Heart right ventricle (tissue), 16 donors: ENCODE measurements around the gene PIK3R6. TPM values are rescaled to one million over a fixed set of nuclear protein-coding genes. Genes with fewer than 3 reads are reported as not detected.
"Not testable (repeated sequence)": the region's sequence is repeated elsewhere in the genome, so short reads cannot be mapped to it uniquely, and the experiment has no call there.

Experiments used
- ATAC-seq, 8 donors: fragments of 200-7000 bp; cut with Tn5 transposase; one replicate each; pipeline ENCODE4 v1.9.1; 2020; ENCODE audit warnings: mild to moderate bottlenecking in 8 of 8, moderate library complexity in 8 of 8, moderate number of reproducible peaks in 1 of 8
- DNase-seq, 2 donors: peaks; one replicate each; pipeline ENCODE4 v3.0.0-alpha.2; 2020
- H3K27ac ChIP-seq, 10 donors: fragments of 200-600 bp; sonication (generic) in 2 of 10; one replicate each; pipeline versions ENCODE4 v1.5.0 to v1.8.0; 2020 to 2022; ENCODE audit warnings: mild to moderate bottlenecking in 3 of 10
- H3K27me3 ChIP-seq, 7 donors: fragments of 200-600 bp; one replicate each; pipeline ENCODE4 v1.8.0; 2021 to 2022; ENCODE audit warnings: mild to moderate bottlenecking in 2 of 7
- H3K36me3 ChIP-seq, 9 donors: fragments of 200-600 bp; sonication (generic) in 1 of 9; one replicate each; pipeline versions ENCODE4 v1.5.0 to v1.8.0; 2020 to 2022; ENCODE audit warnings: mild to moderate bottlenecking in 2 of 9
- H3K4me1 ChIP-seq, 9 donors: fragments of 200-600 bp; sonication (generic) in 1 of 9; one replicate each; pipeline versions ENCODE4 v1.5.0 to v1.8.0; 2020 to 2022; ENCODE audit warnings: mild to moderate bottlenecking in 4 of 9
- H3K4me3 ChIP-seq, 10 donors: fragments of 200-600 bp; sonication (generic) in 2 of 10; one replicate each; pipeline versions ENCODE4 v1.5.0 to v1.8.0; 2020 to 2022; ENCODE audit warnings: mild to moderate bottlenecking in 7 of 10, moderate library complexity in 2 of 10
- H3K9me3 ChIP-seq, 11 donors: fragments of 200-600 bp in 10 of 11; sonication (generic) in 2 of 11; one replicate each; pipeline versions ENCODE4 v1.5.0 to v1.8.0; 2013 to 2022; ENCODE audit warnings: mild to moderate bottlenecking in 2 of 11, control low read depth in 1 of 11, moderate library complexity in 1 of 11
- CTCF ChIP-seq, 9 donors: fragments of 200-600 bp; sonication (generic) in 2 of 9; IDR thresholded peaks; one replicate each; pipeline versions ENCODE4 v1.5.0 to v1.8.0; 2021 to 2022; ENCODE audit warnings: antibody characterized with exemption in 9 of 9, mild to moderate bottlenecking in 5 of 9, moderate library complexity in 1 of 9
- WGBS, 2 donors: extraction: QIAGEN DNeasy Blood & Tissue Kit; methylation state at CpG; one replicate each; pipeline ENCODE4 v1.1.7; 2013; ENCODE audit warnings: inconsistent platforms in 1 of 2; 5-methylcytosine and 5-hydroxymethylcytosine counted together
- intact Hi-C, 10 donors: fragments of 100-400 bp; cut with DNase I; formaldehyde crosslinking; loops; one replicate each; pipeline versions ENCODE4 v1.11.1 to v1.14.2; 2022
- polyA plus RNA-seq, 2 donors: library from polyadenylated mRNA; stranded (reverse); fragments of 200-250 nt; gene quantifications; one replicate each; pipeline ENCODE4 v1.2.3, GENCODE V29; 2013
- total RNA-seq, 10 donors: library from RNA; stranded (reverse); fragmentation: NEBNext Ultra II Directional in 3 of 10; extraction: Animal tissue kit (Norgen Biotek cat#: 25700) in 3 of 10; gene quantifications; one replicate each; pipeline versions ENCODE4 v1.2.1 to v1.2.4, GENCODE V29; 2021 to 2023
- donor health status: Arrhythmogenic right ventricular cardiomyopathy.
- donor health status: ischemic (EF 13 %, LVEDD 7.1; RV severe dilation, severe dysfunction).
- donor health status: healthy with polysubstance abuse.
- donor health status: DM: no; HTN: yes; CAD: no.
- donor health status: DM: no; HTN: no; CAD: no.
- donor health status: ischemic (EF 25% LVEDD 6.9; RV normal size, moderate dysfunction).
- donor health status: ischemic (EF 25% LVEDD 5.7; RV mildly dilated, moderate dysfunction).
- donor health status: healthy.
- donor health status: DM: yes; HTN: yes; CAD: no.
- donor health status: Ischemic cardiomyopathy.
- donor health status: ischemic (EF 35%, LVEDD 5.7; RV mildly dilated, moderate dysfunction).
- donor health status: nonischemic (EF 11% LVEDD 7.7; RV severe dilation, severe dysfunction).
- donor health status: DM: yes; HTN: yes; CAD: no.
- donor health status: PGD.
- donor health status: ischemic (EF 29% LVEDD 5.4; RV normal size, mild dysfunction).
- donor health status: nonischemic (EF 23%, LVEDD 6.1; RV moderate dilation, normal function).

PIK3R6 gene
- total and polyA plus RNA-seq, 12 donors, result 0.32 to 3.4 (median 1.0) TPM

GRCh38 chr17:8887834-8888703, 20.6 kb upstream of the PIK3R6 start:
- H3K4me1 ChIP-seq, result peaks cover 0 to 10% (median 5%) of the 10 kb centered on the region in 9 donors
- intact Hi-C loops, result no loop called here
- ATAC-seq (peak; percentile 62 to 93 (median 80)), DNase-seq (peak; percentile 44 to 54)
- no peaks in the 10 kb centered on the region for H3K9me3 ChIP-seq
- no peak overlapping the region for H3K4me3 ChIP-seq
- peaks cover 0 to 90% (median 0%) of the 10 kb centered on the region in 9 donors for H3K36me3 ChIP-seq
- H3K27me3 ChIP-seq, result no peaks in the 10 kb centered on the region
- H3K27ac ChIP-seq, result peak overlapping the region in 2 of 10 donors; percentile 13 to 41
- peak; percentile 12 to 66 (median 52) for TF ChIP-seq CTCF (IDR thresholded peaks at IDR 0.05)
- WGBS, 2 donors, result 61% methylated on average over 39 of the region's 39 CpGs

DNA sequence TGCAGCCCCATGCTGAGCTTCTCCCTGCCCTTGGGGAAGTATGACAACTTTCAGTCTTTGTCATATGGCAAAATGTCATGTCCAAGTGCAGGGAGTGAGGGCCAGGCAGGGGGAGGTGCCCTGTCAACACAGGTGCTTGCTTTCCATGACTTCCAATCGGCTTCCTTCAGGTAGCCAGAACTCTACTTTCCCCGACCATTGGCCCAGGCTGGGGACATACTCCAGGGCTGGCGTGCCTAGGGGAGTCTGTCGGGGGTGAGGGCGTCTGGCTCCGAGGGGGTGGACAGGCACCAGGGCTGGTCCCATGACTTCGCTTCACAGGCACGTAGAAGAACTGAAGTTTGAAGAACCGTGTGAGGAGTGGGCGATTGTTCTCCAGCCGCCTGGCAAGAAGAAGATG, 19.8 kb upstream of the PIK3R6 start:
- Histone ChIP-seq H3K4me3 (no peak overlapping the region), H3K27ac (no peak overlapping the region), H3K36me3 (peaks cover 0 to 93% (median 0%) of the 10 kb centered on the region in 9 donors), H3K4me1 (peaks cover 0 to 10% (median 5%) of the 10 kb centered on the region in 9 donors), H3K27me3 (no peaks in the 10 kb centered on the region), H3K9me3 (no peaks in the 10 kb centered on the region)
- ATAC-seq, result no peak
- TF ChIP-seq CTCF (IDR thresholded peaks at IDR 0.05), result no peak
- intact Hi-C loops, result no loop called here
- no peak for DNase-seq
- WGBS, 2 donors, result 96% methylated on average over 11 of the region's 11 CpGs

- Histone ChIP-seq H3K36me3 (peaks cover 0 to 93% (median 0%) of the 10 kb centered on the region in 9 donors), H3K27ac (no peak overlapping the region), H3K27me3 (no peaks in the 10 kb centered on the region), H3K4me1 (peaks cover 0 to 10% (median 5%) of the 10 kb centered on the region in 9 donors), H3K9me3 (no peaks in the 10 kb centered on the region), H3K4me3 (no peak overlapping the region)
- TF ChIP-seq CTCF (IDR thresholded peaks at IDR 0.05), result no peak
- intact Hi-C loops, result no loop called here
- DNase-seq, result no peak
- 90 to 91% methylated on average over 23 of the region's 23 CpGs for WGBS, 2 donors
- no peak for ATAC-seq
Measured at GRCh38 chr17:8885967-8886684, 18.7 kb upstream of the PIK3R6 start.

GRCh38 chr17:8885163-8885966, 17.9 kb upstream of the PIK3R6 start:
- DNase-seq, H3K4me3 ChIP-seq, H3K27ac ChIP-seq, H3K27me3 ChIP-seq, ATAC-seq, H3K9me3 ChIP-seq, intact Hi-C loops: not testable (repeated sequence)
- WGBS, 2 donors, result 75 to 86% methylated on average over 24 to 30 of the region's 30 CpGs
- Histone ChIP-seq H3K36me3 (peaks cover 0 to 93% (median 0%) of the 10 kb centered on the region in 9 donors), H3K4me1 (peaks cover 0 to 10% (median 5%) of the 10 kb centered on the region in 9 donors)
